Type B pancreatic cell (in vitro differentiated cells): ENCODE results near the gene EN1. TPM values are rescaled to one million over a fixed set of nuclear protein-coding genes. Genes with fewer than 3 reads are reported as not detected.

ENCODE experiments used
- DNase-seq: peaks from one replicate; pipeline ENCODE4 v3.0.0; 2021; ENCODE audit warnings: mixed read lengths; ENCODE audit not compliant: unreplicated experiment; ENCODE audit errors: extremely low spot score
- H3K27ac Mint-ChIP-seq: 2 replicates; pipeline ENCODE4 v1.8.0; 2021; ENCODE audit warnings: mild to moderate bottlenecking, mixed read lengths
- H3K27me3 Mint-ChIP-seq: 2 replicates; pipeline ENCODE4 v1.8.0; 2021; ENCODE audit warnings: mixed read lengths
- H3K36me3 Mint-ChIP-seq: 2 replicates; pipeline ENCODE4 v1.8.0; 2021; ENCODE audit warnings: mixed read lengths
- H3K4me1 Mint-ChIP-seq: one replicate; pipeline ENCODE4 v1.8.0; 2021; ENCODE audit warnings: mixed read lengths; ENCODE audit not compliant: unreplicated experiment
- H3K4me3 Mint-ChIP-seq: 2 replicates; pipeline ENCODE4 v1.8.0; 2021; ENCODE audit warnings: mild to moderate bottlenecking, mixed read lengths
- H3K9me3 Mint-ChIP-seq: 2 replicates; pipeline ENCODE4 v1.8.0; 2021; ENCODE audit warnings: mixed read lengths
- total RNA-seq: library from RNA; stranded (reverse); gene quantifications from 2 replicates; pipeline ENCODE4 v1.2.1, GENCODE V29; 2021; ENCODE audit warnings: low replicate concordance
- TF ChIP-seq, protein P1 (sequence below): fragments of 200-600 bp; sonication (generic); conservative IDR thresholded peaks from 2 replicates; pipeline ENCODE4 v1.5.0; 2021; ENCODE audit warnings: antibody characterized with exemption, mild to moderate bottlenecking

EN1 gene
- total RNA-seq, 1 donor from 2014 or later: 2.7 TPM

DNA sequence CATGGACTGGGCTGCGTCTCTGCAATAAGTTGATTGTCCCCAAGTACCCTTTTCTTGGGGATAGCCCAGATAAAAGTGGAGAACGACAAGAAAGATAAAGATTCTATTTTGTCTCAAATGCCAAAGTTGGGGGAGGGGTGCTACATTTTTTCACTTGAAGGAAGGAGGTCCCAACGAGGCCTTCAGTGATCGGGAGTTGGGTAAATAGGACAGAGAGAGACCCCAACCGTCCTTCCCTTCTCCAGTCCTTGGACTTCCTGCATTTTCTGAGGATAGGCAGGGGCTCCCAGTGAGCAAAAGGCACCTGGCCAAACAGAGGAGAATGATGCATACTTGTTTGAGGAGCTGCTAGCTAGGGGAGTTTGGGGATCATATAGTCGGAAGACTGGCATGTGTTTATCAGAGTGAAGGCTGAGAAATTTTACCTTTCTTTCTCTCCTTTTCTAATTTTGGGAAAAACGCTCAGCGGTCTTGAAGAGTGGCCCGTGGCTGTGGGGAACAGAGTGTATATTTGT lies 3.5 kb upstream of the EN1 start:
- peak overlapping the region; percentile 33 for H3K27ac Mint-ChIP-seq
- no peak for DNase-seq
- peak overlapping the region; percentile 68 for H3K4me3 Mint-ChIP-seq
- H3K9me3 Mint-ChIP-seq: no peaks in the 10 kb centered on the region
- TF ChIP-seq, protein P1, sequence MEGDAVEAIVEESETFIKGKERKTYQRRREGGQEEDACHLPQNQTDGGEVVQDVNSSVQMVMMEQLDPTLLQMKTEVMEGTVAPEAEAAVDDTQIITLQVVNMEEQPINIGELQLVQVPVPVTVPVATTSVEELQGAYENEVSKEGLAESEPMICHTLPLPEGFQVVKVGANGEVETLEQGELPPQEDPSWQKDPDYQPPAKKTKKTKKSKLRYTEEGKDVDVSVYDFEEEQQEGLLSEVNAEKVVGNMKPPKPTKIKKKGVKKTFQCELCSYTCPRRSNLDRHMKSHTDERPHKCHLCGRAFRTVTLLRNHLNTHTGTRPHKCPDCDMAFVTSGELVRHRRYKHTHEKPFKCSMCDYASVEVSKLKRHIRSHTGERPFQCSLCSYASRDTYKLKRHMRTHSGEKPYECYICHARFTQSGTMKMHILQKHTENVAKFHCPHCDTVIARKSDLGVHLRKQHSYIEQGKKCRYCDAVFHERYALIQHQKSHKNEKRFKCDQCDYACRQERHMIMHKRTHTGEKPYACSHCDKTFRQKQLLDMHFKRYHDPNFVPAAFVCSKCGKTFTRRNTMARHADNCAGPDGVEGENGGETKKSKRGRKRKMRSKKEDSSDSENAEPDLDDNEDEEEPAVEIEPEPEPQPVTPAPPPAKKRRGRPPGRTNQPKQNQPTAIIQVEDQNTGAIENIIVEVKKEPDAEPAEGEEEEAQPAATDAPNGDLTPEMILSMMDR: no peak
- H3K36me3 Mint-ChIP-seq: no peaks in the 10 kb centered on the region
- peaks cover 92% of the 10 kb centered on the region for H3K27me3 Mint-ChIP-seq
- H3K4me1 Mint-ChIP-seq: peaks cover 5% of the 10 kb centered on the region

DNA sequence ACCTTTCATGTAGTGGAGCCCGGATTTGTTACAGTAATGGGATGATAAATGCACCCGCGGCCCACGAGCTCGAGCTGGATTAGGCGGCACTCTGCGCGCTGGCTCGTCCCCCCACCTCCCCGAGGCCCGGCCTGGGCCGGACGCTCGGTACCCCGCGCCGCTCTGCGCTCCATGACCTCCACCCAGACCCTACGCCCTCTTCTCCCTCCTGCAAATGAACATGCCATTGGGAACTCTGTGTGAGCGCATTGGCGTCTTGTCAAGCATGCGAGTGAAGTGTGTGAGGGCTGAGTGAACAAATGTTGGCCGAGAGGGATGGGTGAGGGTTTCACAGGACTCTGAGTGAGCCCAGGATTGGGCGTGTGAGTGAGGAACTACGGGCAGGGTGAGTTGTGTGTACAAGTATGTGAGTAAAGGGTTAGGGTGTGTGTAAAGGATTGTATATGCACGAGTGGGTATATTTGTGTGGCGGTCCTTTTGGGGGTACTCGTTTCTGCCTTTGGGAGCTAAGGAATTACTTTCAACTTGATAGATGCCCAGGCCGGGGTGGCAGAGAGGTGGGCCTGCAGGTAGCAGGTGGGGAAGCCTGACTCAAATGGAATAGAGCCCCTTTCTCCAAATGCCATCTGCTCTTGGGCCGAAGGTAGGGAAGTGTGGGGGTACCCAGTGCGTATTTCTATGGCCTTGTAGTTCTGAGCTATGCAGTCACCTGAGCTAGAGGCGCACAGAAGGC lies 2.9 kb upstream of the EN1 start:
- H3K27me3 Mint-ChIP-seq: peaks cover 92% of the 10 kb centered on the region
- no peaks in the 10 kb centered on the region for H3K9me3 Mint-ChIP-seq
- DNase-seq: no peak
- H3K36me3 Mint-ChIP-seq: no peaks in the 10 kb centered on the region
- H3K4me3 Mint-ChIP-seq: peak overlapping the region; percentile 32
- H3K27ac Mint-ChIP-seq: peak overlapping the region; percentile 33
- TF ChIP-seq, protein P1: no peak
- peaks cover 9% of the 10 kb centered on the region for H3K4me1 Mint-ChIP-seq

DNA sequence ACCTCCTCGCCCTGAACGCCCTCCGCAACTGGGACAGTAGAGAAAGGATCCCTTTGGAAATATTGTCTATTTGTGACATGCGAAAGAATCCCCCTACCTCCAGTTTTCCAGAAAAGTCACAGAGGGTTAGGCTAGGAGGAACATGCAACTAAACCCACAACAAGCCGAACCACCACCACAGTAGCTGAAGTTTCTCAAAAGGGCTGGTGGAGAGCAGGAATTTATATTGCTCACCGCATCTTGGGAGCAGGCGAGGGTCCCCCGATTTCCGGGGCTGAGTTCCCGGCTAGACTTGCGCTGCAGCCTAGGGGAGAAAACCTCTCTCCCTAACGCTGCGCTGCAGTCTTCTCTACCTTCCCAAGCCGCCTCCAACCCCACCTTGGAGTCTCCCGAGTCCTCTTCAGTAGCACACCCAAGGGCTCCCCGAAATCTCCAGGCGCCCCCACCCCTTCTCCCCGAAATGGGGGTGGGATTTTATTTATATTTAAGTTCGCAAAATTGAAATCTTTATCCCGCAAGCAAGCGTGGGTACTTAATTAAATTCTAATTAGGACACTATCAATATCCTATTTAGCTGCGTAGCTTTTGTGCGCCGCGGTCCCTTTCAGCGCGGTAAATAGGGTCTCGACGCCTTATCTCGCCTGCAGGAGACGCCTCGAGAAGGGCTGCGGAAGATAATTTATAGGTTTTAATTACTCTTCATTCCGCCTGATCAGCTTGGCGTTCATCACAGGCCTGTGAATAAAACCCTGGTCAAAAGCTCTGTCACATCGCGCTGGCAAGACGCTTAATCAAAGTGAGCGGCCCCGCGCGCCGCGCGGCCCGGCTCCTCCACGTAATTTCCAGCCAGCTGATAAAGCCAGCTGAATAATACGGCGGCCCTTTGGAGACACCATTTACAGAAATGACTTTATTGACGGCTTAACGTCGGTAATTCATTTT lies 2.0 kb upstream of the EN1 start:
- no peak for DNase-seq
- H3K27ac Mint-ChIP-seq: no peak overlapping the region
- peaks cover 9% of the 10 kb centered on the region for H3K4me1 Mint-ChIP-seq
- H3K36me3 Mint-ChIP-seq: no peaks in the 10 kb centered on the region
- peak overlapping the region; percentile 70 for H3K4me3 Mint-ChIP-seq
- H3K9me3 Mint-ChIP-seq: no peaks in the 10 kb centered on the region
- TF ChIP-seq, protein P1: no peak
- H3K27me3 Mint-ChIP-seq: peaks cover 92% of the 10 kb centered on the region

DNA sequence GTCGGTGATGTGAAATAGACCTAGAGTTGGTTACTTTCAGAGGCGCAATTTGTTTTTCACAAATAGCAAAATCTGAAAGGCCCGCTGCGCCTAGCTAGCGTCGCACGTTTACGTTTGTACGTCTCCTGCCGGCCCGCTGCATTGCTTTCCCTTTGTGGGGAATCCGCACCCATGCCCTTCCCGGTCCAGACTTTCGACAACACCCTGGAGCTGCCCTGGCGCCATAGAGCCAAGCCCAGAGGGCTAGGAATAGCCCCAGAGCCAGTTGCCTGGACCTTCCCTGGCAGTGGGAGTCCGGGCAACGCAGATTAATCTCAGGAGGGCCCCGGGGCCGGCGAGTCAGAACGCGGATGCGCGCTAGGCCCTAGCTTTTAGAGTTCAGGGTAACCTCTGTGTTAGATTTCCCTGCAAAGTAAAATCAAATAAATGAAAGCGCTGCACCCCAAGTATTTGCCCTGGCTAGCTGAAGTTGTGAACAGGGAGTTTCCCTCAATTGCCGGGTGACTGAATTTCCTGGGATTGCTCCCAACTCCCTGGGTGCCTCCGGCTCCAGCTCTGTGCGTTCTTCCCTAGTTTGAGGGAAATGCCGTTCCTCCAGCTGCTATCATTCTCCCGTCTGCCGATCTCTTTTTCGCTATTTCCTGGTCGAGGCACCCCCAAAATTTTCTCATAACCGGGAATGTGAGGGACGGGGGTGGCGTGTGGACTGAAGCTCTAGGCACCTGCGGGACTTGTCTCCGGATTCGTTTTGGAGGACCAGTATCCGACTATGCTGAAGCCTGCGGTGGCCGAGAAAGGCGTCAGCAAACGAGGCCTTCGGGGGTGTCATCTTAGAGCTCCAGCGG lies 1.2 kb upstream of the EN1 start:
- Mint-ChIP-seq H3K4me3 (peak overlapping the region; percentile 85), H3K27me3 (peaks cover 92% of the 10 kb centered on the region), H3K36me3 (no peaks in the 10 kb centered on the region), H3K4me1 (peaks cover 9% of the 10 kb centered on the region), H3K27ac (no peak overlapping the region), H3K9me3 (no peaks in the 10 kb centered on the region)
- TF ChIP-seq, protein P1: no peak
- DNase-seq: no peak

DNA sequence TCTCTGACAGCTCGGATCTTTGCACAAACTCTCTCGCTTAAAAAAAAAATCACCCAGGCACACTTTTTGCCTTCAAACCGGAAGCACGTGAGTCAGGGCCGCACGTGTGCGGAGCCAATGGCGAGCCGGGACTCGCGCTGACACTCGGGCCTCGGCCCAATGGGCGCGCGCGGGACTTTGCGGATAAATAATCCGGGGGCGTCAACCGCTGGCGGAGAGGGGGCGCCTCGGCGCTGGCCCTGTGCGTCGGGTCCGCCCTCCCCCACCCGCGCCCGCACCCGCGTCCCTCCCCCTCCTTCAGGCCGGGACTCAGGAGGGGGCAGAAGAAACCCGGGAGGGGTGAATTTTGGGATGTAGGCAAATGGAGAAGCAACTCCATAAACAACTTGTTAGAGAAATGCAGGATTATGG lies 319 bp upstream of the EN1 start:
- DNase-seq: no peak
- TF ChIP-seq, protein P1: no peak
- peaks cover 11% of the 10 kb centered on the region for H3K4me1 Mint-ChIP-seq
- no peaks in the 10 kb centered on the region for H3K36me3 Mint-ChIP-seq
- H3K27me3 Mint-ChIP-seq: peaks cover 92% of the 10 kb centered on the region
- no peak overlapping the region for H3K27ac Mint-ChIP-seq
- no peaks in the 10 kb centered on the region for H3K9me3 Mint-ChIP-seq
- peak overlapping the region; percentile 85 for H3K4me3 Mint-ChIP-seq
